Right ventricle myocardium superior (tissue), 1 donor: ENCODE results near the gene PTPRK. TPM values are rescaled to one million over a fixed set of nuclear protein-coding genes. Genes with fewer than 3 reads are reported as not detected.

Source experiments
- ATAC-seq: fragments of 200-7000 bp; cut with Tn5 transposase; one replicate; pipeline ENCODE4 v1.9.1; 2020; ENCODE audit warnings: mild to moderate bottlenecking; ENCODE audit not compliant: poor library complexity
- DNase-seq: peaks from one replicate; pipeline ENCODE4 v3.0.0-alpha.2; 2020
- intact Hi-C: fragments of 100-400 bp; cut with DNase I; formaldehyde crosslinking; loops from one replicate; pipeline ENCODE4 v1.11.2; 2022
- total RNA-seq: library from RNA; stranded (reverse); fragmentation: NEBNext Ultra II Directional; extraction: Animal tissue kit (Norgen Biotek cat#: 25700); gene quantifications from one replicate; pipeline ENCODE4 v1.2.1, GENCODE V29; 2021
- donor health status: DM: no; HTN: yes; CAD: no; lungs with severe emphysema.

The PTPRK gene
- total RNA-seq, 1 donor from 2014 or later, result 27.9 TPM

DNA sequence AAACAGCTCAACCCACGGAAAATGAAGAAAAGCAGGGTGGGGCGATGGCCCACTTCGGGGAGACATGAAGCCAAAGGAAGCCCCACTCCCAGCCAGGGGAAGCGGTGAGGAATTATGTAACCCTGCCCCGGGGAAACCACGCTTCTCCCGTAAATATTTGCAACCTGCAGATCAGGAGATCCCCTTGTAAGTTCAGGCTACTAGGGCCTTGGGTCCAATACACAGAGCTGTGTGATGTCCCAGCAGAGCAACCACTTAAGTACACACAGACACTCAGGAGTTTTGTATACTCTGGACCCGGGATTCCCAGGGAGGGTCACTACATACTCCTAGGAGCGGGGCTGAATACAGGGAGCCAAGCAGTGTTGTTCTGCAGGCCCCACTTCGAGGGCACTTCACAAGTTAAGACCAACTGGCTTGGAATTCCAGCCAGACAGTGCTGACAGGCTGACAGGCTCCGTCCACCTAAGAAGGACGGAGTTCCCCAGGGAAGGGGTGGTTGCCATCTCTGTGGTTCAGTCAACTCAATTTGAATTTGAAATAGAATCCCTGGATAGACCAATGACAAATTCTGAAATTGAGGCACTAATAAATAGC is 318.1 kb downstream of the PTPRK start:
- ATAC-seq, result peak; percentile 31
- intact Hi-C loops, result no loop called here
- no peak for DNase-seq

DNA sequence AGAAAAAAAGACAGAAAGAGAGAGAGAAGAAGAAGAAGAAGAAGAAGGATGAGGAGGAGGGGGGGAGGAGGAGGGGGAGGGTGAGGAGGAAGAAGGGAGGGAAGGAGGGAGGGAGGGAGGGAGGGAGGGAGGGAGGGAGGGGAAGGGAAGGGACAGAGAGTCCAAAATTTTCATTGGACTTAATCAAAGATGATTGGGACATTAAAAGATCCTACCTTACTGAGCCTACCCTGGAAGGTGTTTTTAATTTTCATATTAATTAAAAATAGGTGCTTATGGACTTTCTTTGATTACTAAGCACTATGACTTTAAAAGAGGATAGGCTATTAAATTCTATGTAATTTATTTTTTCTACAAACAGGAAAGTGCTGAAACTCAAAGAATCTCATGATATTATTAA is 319.6 kb downstream of the PTPRK start:
- DNase-seq (no peak), ATAC-seq (no peak)
- intact Hi-C loops, result no loop called here

DNA sequence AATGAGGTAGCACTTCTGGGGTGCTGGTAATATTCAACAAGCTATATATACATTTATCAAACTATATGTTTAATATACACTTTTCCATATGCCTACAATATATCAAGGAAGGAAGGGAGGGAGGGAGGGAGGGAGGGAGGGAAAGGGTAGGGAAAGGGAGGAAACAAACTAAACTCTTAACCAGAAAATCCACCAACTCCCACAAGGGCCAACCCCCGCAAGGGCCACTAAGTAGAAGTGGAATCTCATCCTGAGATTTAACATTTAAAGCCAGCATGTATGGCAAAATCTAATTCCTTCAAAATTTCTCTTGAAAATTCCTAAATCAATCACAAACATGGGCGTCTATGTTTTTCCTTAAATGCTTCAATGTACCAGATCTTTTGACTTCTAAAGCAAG is 320.9 kb downstream of the PTPRK start:
- DNase-seq (no peak), ATAC-seq (no peak)
- intact Hi-C loops, result no loop called here

DNA sequence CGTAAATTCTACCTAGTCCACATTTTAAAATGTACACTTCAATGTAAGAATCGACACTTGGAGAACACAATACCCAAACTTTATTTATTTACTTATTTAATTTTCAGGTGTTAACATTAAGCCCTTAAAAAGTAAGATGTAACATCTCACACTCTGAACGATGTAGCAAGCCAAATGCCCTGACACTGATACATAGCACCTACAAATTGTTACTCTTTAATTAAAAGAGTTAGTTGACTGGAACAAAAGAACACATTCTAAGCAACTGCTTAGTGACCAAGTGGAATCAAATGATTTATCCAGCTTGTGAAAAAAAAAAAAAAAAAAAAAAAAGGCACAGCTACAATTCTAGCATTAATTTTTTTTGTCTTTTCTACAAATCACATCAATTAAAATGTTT is 327.4 kb downstream of the PTPRK start:
- intact Hi-C loops, result no loop called here
- ATAC-seq, result no peak
- no peak for DNase-seq

DNA sequence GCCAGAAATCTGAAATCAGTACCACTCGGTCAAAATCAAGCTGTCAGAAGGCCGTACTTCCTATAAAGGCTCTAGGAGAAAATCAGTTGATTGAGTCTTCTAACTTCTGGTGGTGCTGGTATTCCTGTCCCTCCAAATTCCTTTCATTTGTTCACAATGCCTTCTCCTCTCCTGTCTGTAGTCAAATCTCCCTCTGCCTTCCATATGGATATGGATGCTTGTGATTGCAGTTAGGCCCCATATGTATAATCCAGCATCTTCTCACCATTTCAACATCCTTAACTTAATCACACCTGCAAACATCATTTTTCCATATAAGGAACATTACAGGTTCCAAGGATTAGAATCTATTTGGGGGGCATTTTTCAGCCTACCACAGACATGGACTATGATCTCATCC is 331.7 kb downstream of the PTPRK start:
- DNase-seq (no peak), ATAC-seq (no peak)
- intact Hi-C loops, result no loop called here

DNA sequence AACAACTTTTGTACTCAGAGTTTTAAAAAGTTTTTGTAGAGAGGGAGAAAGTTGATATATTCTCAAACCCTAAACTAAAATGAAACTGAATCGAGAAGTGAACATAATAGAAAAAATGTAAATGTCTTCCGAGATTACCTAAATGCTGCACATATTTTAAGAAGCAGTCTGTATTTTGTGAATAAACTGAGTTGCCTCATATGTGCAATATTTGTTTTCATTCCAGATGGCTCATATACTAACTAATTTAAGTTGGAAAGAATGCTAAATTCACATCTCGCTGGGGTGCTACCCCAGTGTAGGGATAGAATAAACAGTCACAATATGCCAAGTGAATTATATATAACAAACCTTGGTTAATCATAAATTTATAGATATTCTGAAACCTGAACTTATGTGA is 333.7 kb downstream of the PTPRK start:
- intact Hi-C loops, result no loop called here
- no peak for ATAC-seq

DNA sequence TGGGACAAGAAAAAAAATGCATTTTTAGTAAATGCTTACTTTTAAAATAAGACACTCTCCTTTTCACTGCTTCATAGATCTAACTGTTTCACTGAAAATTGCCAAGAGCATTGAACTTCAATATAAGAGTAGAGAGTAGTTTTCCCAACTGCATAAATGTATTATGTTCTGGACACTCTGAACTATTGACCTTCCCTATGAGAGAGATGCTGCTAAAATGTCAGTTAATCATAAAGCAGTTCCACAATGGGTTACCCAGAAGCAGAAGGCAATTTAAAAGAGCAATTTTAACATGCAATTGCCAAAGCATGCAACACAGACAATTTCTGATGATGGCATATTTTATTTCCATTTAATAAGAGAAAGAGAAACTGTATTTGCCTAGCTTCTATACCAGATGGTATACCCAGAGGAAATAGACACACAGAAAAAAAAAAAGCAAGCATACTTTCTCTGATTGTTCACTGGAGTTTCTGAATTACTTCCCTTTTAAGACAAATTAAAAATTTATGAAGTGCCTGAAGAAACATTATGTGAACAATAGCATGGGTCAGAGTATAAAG is 340.4 kb downstream of the PTPRK start:
- ATAC-seq (no peak), DNase-seq (no peak)
- intact Hi-C loops, result no loop called here

More for the DNA sequence above, 333.7 kb downstream of the PTPRK start:
- no peak for DNase-seq

DNA sequence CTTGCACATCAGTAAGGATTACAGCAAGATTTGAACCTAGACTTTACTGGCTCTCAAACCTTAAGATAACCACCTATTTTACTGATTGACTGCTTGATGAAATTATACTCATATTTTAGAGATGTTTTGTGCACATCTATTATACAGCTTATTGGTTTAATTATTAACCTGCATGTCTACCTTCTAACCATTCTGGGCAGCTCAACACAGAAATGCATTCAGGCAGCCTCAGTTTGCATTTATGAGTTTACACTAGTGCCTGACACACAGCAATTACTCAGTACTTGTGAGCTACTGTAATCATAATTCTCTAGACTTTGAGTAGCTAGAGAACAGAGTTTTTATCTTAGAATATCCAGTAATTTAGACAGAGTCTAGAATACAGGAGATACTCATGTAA is 345.7 kb downstream of the PTPRK start:
- DNase-seq (no peak), ATAC-seq (no peak)
- intact Hi-C loops, result no loop called here

DNA sequence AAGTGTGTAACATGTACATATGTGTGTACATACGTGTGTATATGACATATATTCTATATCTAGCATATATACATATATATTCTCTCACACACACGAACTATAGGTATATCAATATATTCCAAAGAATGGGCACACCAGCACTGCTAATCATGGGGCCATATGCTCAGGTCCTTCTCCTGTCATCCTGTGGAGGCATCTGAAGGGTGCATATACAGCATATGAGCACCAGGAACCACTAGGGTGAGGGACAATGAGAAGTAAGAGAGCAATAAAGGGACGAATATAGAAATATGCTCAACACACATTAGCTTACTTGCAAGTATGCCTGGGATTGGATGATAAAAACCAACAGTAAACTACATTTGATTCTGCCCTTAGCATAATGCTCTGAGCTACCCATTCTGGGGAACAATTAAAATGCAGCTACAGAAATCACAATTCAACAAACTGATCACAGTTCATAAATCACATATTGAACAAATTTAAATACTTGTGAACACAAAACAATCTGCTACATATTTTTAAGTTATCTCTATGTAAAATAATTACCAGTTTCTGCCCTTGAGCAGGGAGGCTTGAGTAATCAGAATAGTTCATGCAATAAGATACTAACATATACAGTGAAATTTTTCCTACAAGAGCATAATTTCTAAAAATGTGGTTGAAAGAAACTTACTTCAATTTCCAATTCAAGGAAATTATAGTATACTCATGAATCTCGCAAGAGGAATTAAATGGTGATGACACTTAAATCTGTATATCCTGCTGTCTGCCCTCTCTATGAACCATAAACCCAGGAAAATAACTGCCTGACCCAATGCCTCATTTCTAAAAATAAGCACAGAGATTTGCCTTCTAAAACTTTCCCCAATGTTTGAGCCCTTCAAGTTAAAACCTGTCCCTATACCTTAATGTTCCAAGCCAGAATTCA is 347.4 kb downstream of the PTPRK start:
- DNase-seq, result no peak
- intact Hi-C loops, result no loop called here
- peak; percentile 48 for ATAC-seq

DNA sequence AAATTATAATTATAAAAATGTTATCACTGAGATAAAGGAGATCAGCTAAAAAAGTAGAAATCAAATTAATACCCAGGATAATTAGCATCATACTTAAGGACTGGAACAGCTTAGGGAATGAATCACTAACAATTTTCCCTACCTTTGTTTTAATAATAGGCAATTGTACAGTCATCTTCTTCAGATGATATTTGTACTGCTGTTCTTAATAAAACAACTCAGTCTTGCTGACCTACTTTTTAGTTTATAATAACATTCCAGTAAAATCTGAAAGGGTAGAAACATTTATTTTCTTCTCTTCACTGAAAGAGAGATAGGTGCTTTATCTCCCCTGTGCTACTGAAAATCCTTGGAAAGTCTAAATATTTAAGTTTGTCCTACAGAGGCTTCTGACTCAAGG is 348.3 kb downstream of the PTPRK start:
- intact Hi-C loops, result no loop called here
- ATAC-seq (no peak), DNase-seq (no peak)

DNA sequence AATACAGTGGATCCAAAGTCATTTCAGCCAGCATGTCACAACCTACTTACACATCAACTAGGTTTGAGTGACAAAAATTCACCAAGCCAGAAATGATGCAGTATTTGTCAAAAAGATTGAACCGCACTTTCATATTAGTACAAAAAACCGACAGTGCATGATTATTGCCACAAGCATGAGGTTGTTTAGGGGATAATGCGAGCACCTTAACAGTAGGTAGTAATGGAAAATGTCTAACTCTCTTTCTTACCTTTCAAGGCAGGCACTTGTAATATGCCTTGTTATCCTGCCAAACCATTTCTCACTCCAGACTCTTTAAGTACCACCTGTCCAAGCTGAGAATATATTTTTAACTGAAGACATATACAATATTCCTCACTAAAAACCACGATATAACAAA is 349.2 kb downstream of the PTPRK start:
- no peak for ATAC-seq
- DNase-seq, result no peak
- intact Hi-C loops, result no loop called here

DNA sequence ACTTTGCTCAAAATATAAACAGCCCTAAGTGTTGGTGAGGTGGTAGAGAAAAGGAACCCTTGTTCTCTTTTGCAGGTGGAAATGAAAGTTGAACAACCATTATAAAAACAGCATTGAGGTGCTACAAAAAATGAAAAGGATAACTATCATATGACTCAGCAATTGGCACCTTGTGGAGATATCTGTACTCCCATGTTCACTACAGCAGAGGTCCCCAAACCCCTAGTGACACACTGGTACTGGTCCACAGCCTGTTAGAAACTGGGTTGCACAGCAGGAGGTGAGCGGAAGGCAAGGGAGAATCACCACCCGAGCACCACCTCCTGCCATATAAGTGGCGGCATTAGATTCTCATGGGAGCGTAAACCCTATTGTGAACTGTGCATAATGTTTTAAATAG is 352.2 kb downstream of the PTPRK start:
- DNase-seq (no peak), ATAC-seq (no peak)
- intact Hi-C loops, result no loop called here

DNA sequence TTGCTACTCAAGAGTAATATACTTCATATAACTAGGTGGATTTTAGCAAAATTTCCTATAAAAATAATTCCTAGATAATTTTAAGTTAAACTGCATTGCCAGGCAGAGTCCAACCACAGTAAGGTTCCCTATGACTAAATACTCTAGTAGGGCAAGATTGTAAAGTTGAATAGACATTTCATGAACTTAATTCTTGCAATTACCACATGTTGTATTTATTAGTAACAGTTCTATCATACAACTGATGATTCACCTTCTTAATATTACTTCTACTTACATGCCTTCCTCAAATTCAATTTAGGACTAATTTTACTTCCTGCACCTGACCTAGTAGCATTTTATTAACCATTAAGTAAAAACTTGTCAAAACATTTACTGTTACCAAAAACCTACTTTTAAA is 352.8 kb downstream of the PTPRK start:
- ATAC-seq (no peak), DNase-seq (no peak)
- intact Hi-C loops, result no loop called here

DNA sequence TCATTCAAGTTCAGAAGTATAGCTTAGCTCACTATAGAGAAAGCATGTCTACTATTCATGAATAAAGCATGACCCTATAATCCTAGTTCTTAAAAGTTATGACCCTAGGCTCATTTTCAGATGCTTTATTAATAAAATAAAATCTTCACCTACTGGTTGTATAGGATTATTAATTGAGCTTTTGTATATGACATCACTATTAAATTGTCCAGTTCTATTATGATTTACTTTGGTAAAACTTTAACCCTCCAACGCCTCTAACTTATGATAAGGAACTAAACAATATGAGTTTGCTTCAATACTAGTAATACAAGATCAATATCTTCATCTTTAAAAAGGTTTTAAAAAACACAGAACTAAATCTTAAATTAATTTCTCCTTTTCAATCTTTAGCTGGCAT is 356.1 kb downstream of the PTPRK start:
- ATAC-seq (no peak), DNase-seq (no peak)
- intact Hi-C loops, result no loop called here

DNA sequence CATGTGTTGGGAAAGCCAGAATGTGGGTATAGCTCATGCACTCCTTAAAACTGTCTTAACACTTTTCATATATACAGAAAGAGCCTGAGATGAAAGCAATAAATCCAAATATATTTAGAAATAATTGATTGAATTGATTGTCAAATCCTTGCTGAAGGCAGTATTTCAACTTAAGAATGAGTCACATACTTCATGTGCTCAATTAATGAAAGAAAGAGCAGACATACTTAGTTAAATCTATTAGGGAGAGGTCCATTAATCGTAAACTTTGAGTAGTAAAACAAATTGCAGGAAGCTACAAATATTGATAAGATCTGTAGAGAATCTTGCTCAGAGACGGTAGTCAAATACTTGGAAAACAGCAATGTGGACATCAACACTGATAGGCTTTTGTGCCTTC is 358.0 kb downstream of the PTPRK start:
- intact Hi-C loops, result no loop called here
- no peak for ATAC-seq
- no peak for DNase-seq

DNA sequence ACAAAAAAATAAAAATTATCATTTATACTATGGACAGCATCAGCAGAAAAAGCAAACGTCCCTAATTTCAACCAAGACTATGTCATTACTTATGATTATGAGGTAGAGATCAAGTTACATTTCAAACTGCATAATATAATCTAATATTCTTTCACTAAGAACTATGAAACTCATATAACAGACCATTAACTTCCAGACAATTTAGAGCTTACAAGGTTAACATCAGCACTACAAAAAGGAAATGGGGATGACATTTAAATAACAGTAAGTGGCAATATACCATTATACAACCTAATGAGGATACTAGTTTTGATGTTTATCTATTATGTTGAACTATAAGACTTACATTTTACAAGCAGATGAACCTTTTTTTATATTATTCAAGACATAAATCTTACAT is 358.6 kb downstream of the PTPRK start:
- no peak for ATAC-seq
- intact Hi-C loops, result no loop called here
- no peak for DNase-seq

DNA sequence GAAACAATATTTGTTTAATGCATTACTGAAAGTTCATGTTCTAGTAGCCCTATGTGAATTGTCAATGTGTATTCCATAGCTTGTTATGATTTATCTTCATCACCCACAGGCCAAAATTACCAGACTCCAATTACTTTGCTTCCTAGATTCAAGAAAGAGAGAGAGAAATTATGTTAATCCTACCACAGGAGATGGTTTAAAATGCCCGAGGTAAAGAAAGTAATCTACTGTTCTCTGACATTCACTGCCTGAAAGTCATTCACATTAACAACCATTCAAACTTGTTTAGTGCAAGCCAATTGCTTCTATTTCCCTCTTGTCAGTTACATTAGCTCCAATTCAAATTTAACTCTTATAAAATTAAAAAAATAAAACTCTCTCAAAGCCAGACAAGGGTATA is 359.1 kb downstream of the PTPRK start:
- DNase-seq (no peak), ATAC-seq (no peak)
- intact Hi-C loops, result no loop called here

DNA sequence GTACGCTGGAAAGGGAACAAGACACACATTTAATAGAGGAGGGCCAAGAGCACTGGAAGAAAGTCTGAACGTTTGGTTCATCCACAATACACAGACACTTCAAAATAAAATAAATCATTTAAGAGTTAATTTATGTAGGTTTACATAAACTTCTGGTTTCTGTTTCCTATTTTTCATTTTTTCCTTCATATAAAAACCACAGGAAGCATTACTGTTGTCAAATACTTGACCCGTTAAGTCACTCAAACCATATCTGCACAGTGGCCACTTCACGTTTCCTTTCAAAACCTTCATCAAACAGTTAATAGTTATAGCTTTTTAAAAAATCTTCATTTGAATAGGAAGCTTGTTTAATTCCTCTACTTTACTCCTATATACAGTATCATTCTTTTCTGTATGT is 361.9 kb downstream of the PTPRK start:
- ATAC-seq (no peak), DNase-seq (no peak)
- intact Hi-C loops, result no loop called here

DNA sequence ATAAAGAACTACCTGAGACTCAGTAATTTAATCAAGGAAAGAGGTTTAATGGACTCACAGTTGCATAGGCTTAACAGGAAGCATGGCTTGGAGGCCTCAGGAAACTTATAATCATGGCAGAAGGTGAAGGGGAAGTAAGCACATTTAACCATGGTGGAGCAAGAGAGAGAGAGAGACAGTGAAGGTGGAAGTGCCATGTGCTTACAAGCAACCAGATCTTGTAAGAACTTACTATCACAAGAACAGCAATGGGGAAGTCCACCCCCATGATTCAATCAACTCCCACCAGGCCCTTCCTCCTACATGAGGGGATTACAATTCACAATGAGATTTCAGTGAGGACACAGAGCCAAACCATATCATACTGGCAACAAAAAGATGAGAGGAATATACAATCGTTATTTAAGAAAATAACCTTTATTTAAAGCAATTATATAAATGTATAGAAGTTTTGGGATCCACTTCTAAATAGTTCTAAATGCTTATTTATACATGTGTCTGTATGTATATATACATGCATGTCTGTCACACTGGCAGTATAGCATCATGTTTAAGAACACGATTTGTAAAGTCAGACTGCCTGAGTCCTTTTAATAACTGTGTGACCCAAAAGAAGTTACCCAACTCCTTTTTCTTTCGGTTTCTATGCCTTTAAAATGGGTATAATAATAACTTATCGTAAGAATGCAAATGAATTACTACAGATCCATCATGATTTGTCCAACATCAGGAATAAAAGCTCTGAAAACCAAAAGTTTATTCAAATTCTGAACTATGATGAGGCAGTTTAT is 363.9 kb downstream of the PTPRK start:
- intact Hi-C loops, result no loop called here
- DNase-seq (no peak), ATAC-seq (no peak)
